HepG2 (cell line): ENCODE measurements around the gene TMEM141. TPM values are rescaled to one million over a fixed set of nuclear protein-coding genes. Genes with fewer than 3 reads are reported as not detected.

Experiments
- AHDC1 ChIP-seq: sonication (generic); formaldehyde crosslinking; IDR thresholded peaks from 2 replicates; pipeline ENCODE4 v1.5.1; 2020; ENCODE audit warnings: mild to moderate bottlenecking, missing genetic modification reagents, borderline replicate concordance
- CBX1 ChIP-seq: IDR thresholded peaks from one replicate; pipeline ENCODE4 v1.6.1; 2016; ENCODE audit warnings: antibody characterized with exemption, low read depth
- ETV5 ChIP-seq: IDR thresholded peaks from 2 replicates; pipeline ENCODE4 v1.6.1; 2018; ENCODE audit warnings: missing biosample characterization, missing genetic modification reagents, inconsistent platforms, borderline replicate concordance
- GATA4 ChIP-seq: sonication (generic); IDR thresholded peaks from 2 replicates; pipeline ENCODE4 v1.6.1; 2016; ENCODE audit warnings: antibody characterized with exemption, low read depth, borderline replicate concordance
- GATAD1 ChIP-seq: IDR thresholded peaks from 2 replicates; pipeline ENCODE4 v1.6.1; 2016; ENCODE audit warnings: missing genetic modification reagents, missing compliant biosample characterization
- HES4 ChIP-seq: sonication (generic); formaldehyde crosslinking; IDR thresholded peaks from 2 replicates; pipeline ENCODE4 v1.9.0; 2021; ENCODE audit warnings: mild to moderate bottlenecking, missing genetic modification reagents, borderline replicate concordance
- MAFG ChIP-seq: sonication (generic); formaldehyde crosslinking; IDR thresholded peaks from 2 replicates; pipeline ENCODE4 v1.5.1; 2020; ENCODE audit warnings: mild to moderate bottlenecking, missing genetic modification reagents
- NBN ChIP-seq: fragments of 450-650 bp; conservative IDR thresholded peaks from 2 replicates; pipeline ENCODE4 v1.6.1; 2017
- RFXAP ChIP-seq: sonication (generic); formaldehyde crosslinking; IDR thresholded peaks from 2 replicates; pipeline ENCODE4 v1.4.0; 2020; ENCODE audit warnings: missing genetic modification reagents, borderline replicate concordance
- SIN3B ChIP-seq: fragments of 150-350 bp; IDR thresholded peaks from 2 replicates; pipeline ENCODE4 v1.6.1; 2014; ENCODE audit warnings: low read length
- SIX1 ChIP-seq: sonication (generic); formaldehyde crosslinking; IDR thresholded peaks from 2 replicates; pipeline ENCODE4 v1.4.0; 2020; ENCODE audit warnings: missing genetic modification reagents, borderline replicate concordance
- STAT5B ChIP-seq: sonication (generic); formaldehyde crosslinking; IDR thresholded peaks from 2 replicates; pipeline ENCODE4 v1.4.0; 2020; ENCODE audit warnings: missing genetic modification reagents
- XRCC5 ChIP-seq: fragments of 200-400 bp; formaldehyde crosslinking; optimal IDR thresholded peaks from 2 replicates; pipeline ENCODE3; 2017; ENCODE audit warnings: mild to moderate bottlenecking, low read length
- ZBTB49 ChIP-seq: sonication (generic); formaldehyde crosslinking; IDR thresholded peaks from 2 replicates; pipeline ENCODE4 v1.4.0; 2020; ENCODE audit warnings: missing genetic modification reagents, borderline replicate concordance
- ZFY ChIP-seq: sonication (generic); formaldehyde crosslinking; IDR thresholded peaks from 2 replicates; pipeline ENCODE4 v1.4.0; 2020; ENCODE audit warnings: missing genetic modification reagents
- ZMAT3 ChIP-seq: sonication (generic); formaldehyde crosslinking; conservative IDR thresholded peaks from 2 replicates; pipeline ENCODE4 v1.7.0; 2021; ENCODE audit warnings: missing genetic modification reagents
- ZNF225 ChIP-seq: sonication (generic); formaldehyde crosslinking; IDR thresholded peaks from 2 replicates; pipeline ENCODE4 v1.4.0; 2020; ENCODE audit warnings: mild to moderate bottlenecking, missing genetic modification reagents
- ZNF484 ChIP-seq: sonication (generic); formaldehyde crosslinking; IDR thresholded peaks from 2 replicates; pipeline ENCODE4 v1.5.1; 2020; ENCODE audit warnings: mild to moderate bottlenecking, low read depth, missing genetic modification reagents, borderline replicate concordance
- ZNF530 ChIP-seq: sonication (generic); formaldehyde crosslinking; IDR thresholded peaks from 2 replicates; pipeline ENCODE4 v1.5.0; 2020; ENCODE audit warnings: low read depth, mild to moderate bottlenecking, missing genetic modification reagents
- ZNF597 ChIP-seq: sonication (generic); formaldehyde crosslinking; IDR thresholded peaks from 2 replicates; pipeline ENCODE4 v1.5.0; 2020; ENCODE audit warnings: missing genetic modification reagents
- ZNF777 ChIP-seq: sonication (generic); formaldehyde crosslinking; IDR thresholded peaks from 2 replicates; pipeline ENCODE4 v1.4.0; 2020; ENCODE audit warnings: missing genetic modification reagents
- polyA plus RNA-seq, 8 experiments: library from polyadenylated mRNA; depleted of rRNA in 3 of 8; stranded (reverse) in 7 of 8; unstranded in 1 of 8; fragments of >200 nt; fragmentation: Illumina TruSeq in 4 of 8; extraction: Trizol in 4 of 8; gene quantifications; 2 replicates each; pipeline versions ENCODE4 v1.2.1 to v1.2.3, GENCODE V29; 2011 to 2016; ENCODE audit warnings: low read depth in 4 of 8, missing spikeins in 1 of 8, mixed read lengths in 1 of 8; ENCODE audit not compliant: insufficient read depth in 1 of 8
- total RNA-seq, 5 experiments: library from RNA; depleted of rRNA; stranded (reverse); fragments of >200 nt; fragmentation: Illumina TruSeq; extraction: Trizol; gene quantifications; 2 replicates each; pipeline ENCODE4 v1.2.3, GENCODE V29; 2016; ENCODE audit warnings: low read depth in 1 of 5

The TMEM141 gene
- total and polyA plus RNA-seq, 2 of the 13 experiments (the other 11 are each of a cell fraction or from before 2014, with no cell fraction given) = 81.0 to 202 TPM

- no peak for TF ChIP-seq GATAD1 (CRISPR knock-in tag)
- no peak for TF ChIP-seq ZNF597 (CRISPR knock-in tag)
- no peak for TF ChIP-seq SIN3B
- TF ChIP-seq ZFY = 0 out of 2 replicates have a peak, but pooled peaks have one; percentile 5
- TF ChIP-seq ZNF777 (CRISPR knock-in tag) = no peak
- TF ChIP-seq SIX1 = peak; percentile 59; the same call in 1 of the 2 replicates
- no peak for TF ChIP-seq GATA4
- TF ChIP-seq XRCC5 = no peak
- TF ChIP-seq MAFG (CRISPR knock-in tag) = no peak
- TF ChIP-seq HES4 = no peak
- TF ChIP-seq ZNF225 (CRISPR knock-in tag) = no peak
- TF ChIP-seq STAT5B (CRISPR knock-in tag) = 0 out of 2 replicates have a peak, but pooled peaks have one; percentile 20
- TF ChIP-seq ETV5 (CRISPR knock-in tag) = peak; percentile 66
- TF ChIP-seq NBN = no peak
- no peak for TF ChIP-seq ZNF484 (CRISPR knock-in tag)
- TF ChIP-seq AHDC1 = peak; percentile 29; the same call in 1 of the 2 replicates
- no peak for TF ChIP-seq ZMAT3 (CRISPR knock-in tag)
- no peak for TF ChIP-seq CBX1
- TF ChIP-seq RFXAP (CRISPR knock-in tag) = no peak
- TF ChIP-seq ZBTB49 (CRISPR knock-in tag) = no peak
- no peak for TF ChIP-seq ZNF530 (CRISPR knock-in tag)
Measured at GRCh38 chr9:136789523-136789937, 1.6 kb upstream of the TMEM141 start (continued).
